IPS-20b (cell line): ENCODE data around the gene EEFSEC.
A peak's percentile ranks its signal among the peaks of the same experiment; 100 is the strongest.

ENCODE experiments used
- H3K27ac ChIP-seq: one replicate; pipeline ENCODE4 v1.5.1; 2013; ENCODE audit warnings: low read length
- H3K27me3 ChIP-seq: 2 replicates; pipeline ENCODE4 v1.6.1; 2013; ENCODE audit warnings: mild to moderate bottlenecking, low read length, inconsistent platforms; ENCODE audit not compliant: insufficient read depth
- H3K36me3 ChIP-seq: 2 replicates; pipeline ENCODE4 v1.6.1; 2013; ENCODE audit warnings: low read depth, mild to moderate bottlenecking, inconsistent platforms, low read length, moderate library complexity; ENCODE audit not compliant: insufficient read depth
- H3K4me1 ChIP-seq: 2 replicates; pipeline ENCODE4 v1.6.1; 2013; ENCODE audit warnings: mild to moderate bottlenecking, control low read depth, inconsistent platforms, low read length, moderate library complexity; ENCODE audit not compliant: insufficient read depth
- H3K4me3 ChIP-seq: 2 replicates; pipeline ENCODE4 v1.5.1; 2013; ENCODE audit warnings: mild to moderate bottlenecking, low read length, inconsistent platforms
- H3K9ac ChIP-seq: 2 replicates; pipeline ENCODE4 v1.6.1; 2013; ENCODE audit warnings: low read depth, mild to moderate bottlenecking, inconsistent platforms, low read length, moderate library complexity
- H3K9me3 ChIP-seq: 2 replicates; pipeline ENCODE4 v1.6.1; 2013; ENCODE audit warnings: mild to moderate bottlenecking, low read depth, low read length, inconsistent platforms; ENCODE audit not compliant: insufficient read depth

EEFSEC gene

DNA sequence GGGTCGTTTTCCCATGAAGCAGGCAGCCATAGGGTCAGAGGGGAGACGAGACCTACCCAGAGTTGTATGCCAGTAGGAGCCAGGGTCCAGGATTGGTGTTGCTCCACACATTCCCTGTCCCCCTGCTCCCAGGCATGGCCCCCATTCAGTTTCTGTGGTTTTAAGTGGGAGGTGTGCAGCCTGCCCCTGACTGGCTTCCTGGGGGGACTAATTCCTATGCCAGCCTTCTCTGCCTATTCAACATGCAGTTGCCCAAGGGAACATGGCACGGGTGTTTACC, 126.3 kb downstream of the EEFSEC start:
- H3K9me3 ChIP-seq = no peaks in the 10 kb centered on the region
- H3K36me3 ChIP-seq = no peaks in the 10 kb centered on the region
- H3K27ac ChIP-seq = no peak overlapping the region
- H3K4me3 ChIP-seq = no peak overlapping the region
- H3K9ac ChIP-seq = no peak overlapping the region
- peaks cover 54% of the 10 kb centered on the region for H3K4me1 ChIP-seq
- H3K27me3 ChIP-seq = peaks cover 60% of the 10 kb centered on the region

DNA sequence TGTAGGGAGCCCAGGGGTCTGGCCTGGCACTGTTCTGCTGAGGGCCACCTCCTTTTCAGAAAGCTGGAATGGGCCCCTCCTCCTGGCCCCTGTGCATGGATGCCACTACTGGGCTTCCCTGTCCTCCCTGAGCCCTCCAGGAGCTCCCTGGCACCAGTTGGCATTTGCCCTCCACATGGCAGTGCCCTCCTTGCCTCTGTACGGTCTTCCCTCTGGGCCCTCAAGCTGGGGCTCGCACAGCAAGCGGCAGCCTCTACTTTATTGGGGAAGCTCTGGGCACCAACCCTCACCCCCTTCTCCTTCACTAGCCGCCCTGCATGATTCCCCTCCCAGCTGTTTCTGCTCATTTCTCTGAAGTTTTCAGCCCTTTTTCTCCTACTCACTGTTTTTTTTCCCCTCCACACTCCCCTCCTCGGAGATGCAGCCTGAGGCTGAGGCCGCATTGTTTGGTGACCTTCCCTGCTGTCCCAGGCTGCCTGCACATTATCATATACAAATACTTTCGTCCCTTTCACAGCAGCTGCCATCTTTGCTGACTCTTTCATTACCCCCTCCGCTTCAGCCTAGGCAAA, 127.3 kb downstream of the EEFSEC start:
- Histone ChIP-seq H3K4me3 (peak overlapping the region; percentile 38; the same call in 1 of the 2 replicates), H3K9me3 (no peaks in the 10 kb centered on the region), H3K4me1 (peaks cover 54% of the 10 kb centered on the region), H3K9ac (peak overlapping the region; percentile 57; the same call in 1 of the 2 replicates), H3K27me3 (peaks cover 60% of the 10 kb centered on the region), H3K27ac (no peak overlapping the region), H3K36me3 (no peaks in the 10 kb centered on the region)

DNA sequence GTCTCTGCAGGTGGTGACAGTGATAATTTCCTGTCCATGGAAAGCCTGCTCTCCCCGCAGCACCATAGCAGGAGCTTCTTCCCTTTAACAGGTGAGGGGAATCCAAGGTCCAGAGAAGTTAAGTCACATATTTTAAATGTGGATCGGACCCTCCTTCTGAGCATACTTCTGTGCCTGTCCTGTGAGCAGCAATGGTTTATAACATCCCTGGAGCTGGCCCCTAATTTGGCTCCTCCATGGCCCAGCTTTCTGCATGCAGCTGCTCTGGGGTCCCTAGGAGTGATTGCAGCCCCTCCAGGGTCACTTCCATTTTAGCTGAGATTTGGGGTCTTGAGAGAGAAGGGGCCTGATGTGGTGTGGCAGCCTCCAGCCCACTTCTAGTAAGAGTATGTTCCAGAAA, 127.8 kb downstream of the EEFSEC start:
- Histone ChIP-seq H3K9me3 (no peaks in the 10 kb centered on the region), H3K4me1 (peaks cover 54% of the 10 kb centered on the region), H3K27ac (no peak overlapping the region), H3K27me3 (peaks cover 60% of the 10 kb centered on the region), H3K9ac (peak overlapping the region; percentile 22; the same call in 1 of the 2 replicates), H3K4me3 (peak overlapping the region; percentile 38; the same call in 1 of the 2 replicates), H3K36me3 (no peaks in the 10 kb centered on the region)

GRCh38 chr3:128281461-128282367, 128.4 kb downstream of the EEFSEC start:
- Histone ChIP-seq H3K4me1 (peaks cover 55% of the 10 kb centered on the region), H3K9ac (peak overlapping the region; percentile 22; the same call in 1 of the 2 replicates), H3K36me3 (no peaks in the 10 kb centered on the region), H3K27me3 (peaks cover 60% of the 10 kb centered on the region), H3K9me3 (no peaks in the 10 kb centered on the region), H3K4me3 (peak overlapping the region; percentile 38; the same call in 1 of the 2 replicates), H3K27ac (no peak overlapping the region)

- Histone ChIP-seq H3K36me3 (no peaks in the 10 kb centered on the region), H3K27ac (no peak overlapping the region), H3K9ac (no peak overlapping the region; the same call in 1 of the 2 replicates), H3K4me1 (peaks cover 62% of the 10 kb centered on the region), H3K4me3 (no peak overlapping the region), H3K9me3 (no peaks in the 10 kb centered on the region), H3K27me3 (peaks cover 57% of the 10 kb centered on the region)
Measured at GRCh38 chr3:128282380-128283196, 129.3 kb downstream of the EEFSEC start.

DNA sequence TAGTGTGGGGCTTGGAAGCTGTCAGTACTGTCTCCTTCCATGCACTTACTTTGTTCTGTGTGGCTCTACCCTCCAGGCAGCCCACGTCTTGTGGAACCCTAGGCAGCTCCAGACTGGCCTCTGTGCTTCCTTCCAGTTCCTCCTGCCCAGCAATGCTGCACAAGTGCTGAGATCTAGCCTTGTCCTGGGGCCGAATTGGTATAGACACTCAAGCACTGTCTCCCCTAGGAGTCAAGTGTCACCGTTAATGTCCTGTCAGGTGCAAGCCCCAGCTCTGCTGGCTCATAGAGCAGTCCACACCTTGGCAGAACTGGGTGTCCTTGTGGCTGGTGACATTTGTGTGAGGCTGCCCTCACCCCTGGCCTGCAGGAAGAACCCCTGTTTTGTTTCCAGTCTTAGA, 130.1 kb downstream of the EEFSEC start:
- Histone ChIP-seq H3K27ac (no peak overlapping the region), H3K27me3 (peaks cover 49% of the 10 kb centered on the region), H3K36me3 (no peaks in the 10 kb centered on the region), H3K9ac (no peak overlapping the region), H3K4me1 (peaks cover 56% of the 10 kb centered on the region), H3K4me3 (no peak overlapping the region), H3K9me3 (no peaks in the 10 kb centered on the region)

DNA sequence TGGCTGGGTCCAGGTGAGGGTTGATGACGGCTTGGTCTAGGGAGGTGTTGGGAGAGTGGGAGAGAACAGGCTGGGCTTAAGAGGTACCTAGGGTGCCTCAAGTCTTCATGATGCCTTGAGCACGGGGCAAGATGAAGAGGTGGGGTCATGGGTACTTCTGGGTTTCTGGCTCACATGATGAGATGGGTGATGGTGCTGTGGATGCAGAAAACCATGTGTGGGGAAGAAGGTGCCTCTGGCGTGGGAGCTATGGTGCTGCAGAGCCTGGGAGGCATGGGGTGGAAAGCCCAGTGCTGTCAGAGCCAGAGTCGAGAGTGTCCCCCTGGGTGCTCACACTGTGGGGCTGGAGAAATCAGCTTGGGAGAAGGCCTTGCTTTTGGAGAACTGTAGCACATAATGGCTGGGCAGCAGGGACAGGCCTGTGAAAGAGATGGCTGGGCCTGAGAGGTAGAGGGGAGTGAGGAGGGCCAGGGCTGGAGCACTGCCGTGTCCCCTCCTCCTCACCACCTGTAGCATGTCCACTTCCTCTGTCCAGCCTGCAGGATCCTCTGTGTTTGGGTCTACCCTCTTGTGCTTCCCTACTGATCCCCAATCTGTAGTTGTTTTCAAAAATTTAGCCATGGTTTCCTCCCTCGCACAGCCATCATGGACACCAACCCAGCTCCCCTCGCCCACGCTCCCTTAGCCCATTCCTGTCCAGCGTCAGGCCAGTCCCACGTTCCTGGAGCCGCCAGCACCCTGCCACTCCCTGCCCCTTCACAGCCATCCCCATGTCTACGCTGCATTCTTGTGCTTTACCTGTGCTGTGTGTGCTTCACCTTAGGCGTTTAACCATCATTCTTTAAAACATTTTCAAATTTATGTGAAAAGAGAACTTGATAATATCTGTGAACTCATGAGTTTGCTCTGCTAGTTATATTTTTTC, 132.0 kb downstream of the EEFSEC start:
- H3K27ac ChIP-seq = no peak overlapping the region
- H3K4me1 ChIP-seq = peaks cover 39% of the 10 kb centered on the region
- peaks cover 32% of the 10 kb centered on the region for H3K27me3 ChIP-seq
- no peak overlapping the region for H3K9ac ChIP-seq
- H3K4me3 ChIP-seq = no peak overlapping the region
- H3K9me3 ChIP-seq = peaks cover 1% of the 10 kb centered on the region; the same call in 1 of the 2 replicates
- H3K36me3 ChIP-seq = no peaks in the 10 kb centered on the region

DNA sequence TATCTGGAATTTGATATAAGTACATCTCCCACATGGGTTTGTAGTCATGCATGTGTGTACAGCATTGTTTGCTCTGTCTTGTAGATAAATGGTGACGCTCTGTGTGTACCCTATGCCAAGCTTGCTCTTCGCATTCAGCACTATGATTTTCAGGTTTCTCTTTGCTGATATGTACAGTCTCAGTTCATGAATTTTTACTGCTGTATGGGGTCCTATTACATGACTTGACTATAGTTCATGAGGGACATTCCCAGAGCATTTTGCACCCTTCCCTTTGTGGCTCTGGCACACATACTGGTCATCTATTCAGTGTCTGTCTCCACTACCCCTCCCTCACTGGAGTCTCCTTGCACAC, 132.7 kb downstream of the EEFSEC start:
- Histone ChIP-seq H3K27me3 (peaks cover 32% of the 10 kb centered on the region), H3K9ac (no peak overlapping the region), H3K9me3 (peaks cover 5% of the 10 kb centered on the region; the same call in 1 of the 2 replicates), H3K36me3 (no peaks in the 10 kb centered on the region), H3K4me1 (peaks cover 36% of the 10 kb centered on the region), H3K4me3 (no peak overlapping the region), H3K27ac (no peak overlapping the region)

DNA sequence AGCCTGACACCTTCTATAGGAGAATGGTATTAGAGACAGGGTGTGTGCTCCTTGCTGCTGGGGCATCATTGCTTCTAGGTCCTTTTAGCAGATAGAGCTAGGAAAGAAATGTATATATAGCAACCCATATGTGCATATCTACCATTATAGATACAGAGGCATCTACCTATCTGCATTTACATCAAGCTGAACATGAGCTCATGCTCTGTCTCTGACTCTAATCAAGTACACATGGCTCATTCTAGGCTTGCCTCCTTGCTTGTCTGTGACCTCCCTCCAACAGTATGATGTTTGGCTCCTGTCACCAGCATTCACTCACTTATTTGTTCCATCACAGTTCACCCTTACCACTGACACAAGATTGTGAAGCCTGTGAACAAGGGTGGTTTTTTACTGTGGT, 133.4 kb downstream of the EEFSEC start:
- no peak overlapping the region for H3K27ac ChIP-seq
- no peaks in the 10 kb centered on the region for H3K36me3 ChIP-seq
- H3K4me3 ChIP-seq = no peak overlapping the region
- peaks cover 5% of the 10 kb centered on the region; the same call in 1 of the 2 replicates for H3K9me3 ChIP-seq
- peaks cover 29% of the 10 kb centered on the region; the same call in 1 of the 2 replicates for H3K4me1 ChIP-seq
- no peak overlapping the region for H3K9ac ChIP-seq
- H3K27me3 ChIP-seq = peaks cover 25% of the 10 kb centered on the region

DNA sequence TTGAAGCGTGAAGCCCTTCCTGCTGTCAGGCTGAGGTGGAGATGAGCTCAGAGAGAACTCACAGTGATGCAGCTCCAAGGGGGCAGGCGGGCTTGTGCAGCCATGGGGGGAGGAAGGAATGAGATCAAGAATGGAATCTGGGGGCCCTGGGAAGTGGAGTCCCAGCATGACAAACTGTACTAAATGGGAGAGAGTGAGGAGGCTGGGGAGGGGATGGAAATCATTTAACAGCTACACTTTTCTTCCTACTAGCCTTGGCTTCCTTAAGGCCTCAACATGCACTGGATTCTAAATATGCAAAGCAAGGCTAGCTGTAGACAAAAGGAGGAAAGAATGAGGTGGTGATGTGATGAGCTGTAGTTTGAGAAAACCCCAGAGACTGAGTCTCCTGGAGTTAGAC, 133.9 kb downstream of the EEFSEC start:
- Histone ChIP-seq H3K9ac (no peak overlapping the region), H3K36me3 (no peaks in the 10 kb centered on the region), H3K4me3 (no peak overlapping the region), H3K27me3 (peaks cover 19% of the 10 kb centered on the region), H3K9me3 (peaks cover 5% of the 10 kb centered on the region; the same call in 1 of the 2 replicates), H3K4me1 (peaks cover 25% of the 10 kb centered on the region; the same call in 1 of the 2 replicates), H3K27ac (no peak overlapping the region)

DNA sequence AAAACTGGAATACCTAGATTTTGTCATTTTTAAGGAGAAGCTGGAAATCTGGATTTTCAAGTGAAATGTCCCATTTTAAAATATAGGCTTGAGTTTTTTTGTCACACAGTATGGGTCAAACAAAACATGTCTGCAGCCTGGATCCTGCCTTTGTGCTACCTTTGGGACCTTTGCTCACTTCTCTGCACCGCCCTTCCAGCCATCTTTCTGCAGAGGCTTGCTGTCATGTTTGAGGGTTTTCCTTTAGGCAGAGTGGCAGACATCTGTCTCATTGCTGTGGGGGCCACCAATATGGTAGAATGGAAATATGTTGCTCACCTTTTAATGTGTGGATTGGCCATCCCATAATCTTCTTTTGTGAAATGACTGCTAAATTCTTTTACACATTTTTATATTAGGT, 136.3 kb downstream of the EEFSEC start:
- peaks cover 11% of the 10 kb centered on the region; the same call in 1 of the 2 replicates for H3K4me1 ChIP-seq
- H3K36me3 ChIP-seq = no peaks in the 10 kb centered on the region
- no peaks in the 10 kb centered on the region for H3K27me3 ChIP-seq
- H3K4me3 ChIP-seq = no peak overlapping the region
- no peak overlapping the region for H3K9ac ChIP-seq
- peaks cover 5% of the 10 kb centered on the region; the same call in 1 of the 2 replicates for H3K9me3 ChIP-seq
- no peak overlapping the region for H3K27ac ChIP-seq
